Aorta (tissue), 5 donors: ENCODE results near the gene THAP3. TPM values are rescaled to one million over a fixed set of nuclear protein-coding genes. Genes with fewer than 3 reads are reported as not detected.

Experiments used
- ATAC-seq: fragments of 200-7000 bp; cut with Tn5 transposase; one replicate; pipeline ENCODE4 v1.9.1; 2022; ENCODE audit warnings: moderate library complexity; ENCODE audit not compliant: low FRiP score
- DNase-seq, 2 donors: peaks; one replicate each; pipeline ENCODE4 v3.0.0-alpha.2; 2020
- H3K27ac ChIP-seq, 2 donors: one replicate each; pipeline ENCODE4 v1.5.1; 2013; ENCODE audit warnings: low read length in 2 of 2, mild to moderate bottlenecking in 2 of 2, moderate library complexity in 2 of 2, control low read depth in 1 of 2, inconsistent platforms in 1 of 2, low read depth in 1 of 2
- H3K27me3 ChIP-seq, 2 donors: one replicate each; pipeline ENCODE4 v1.6.1; 2013; ENCODE audit warnings: control low read depth in 1 of 2, low read length in 1 of 2, mild to moderate bottlenecking in 1 of 2, moderate library complexity in 1 of 2; ENCODE audit not compliant: insufficient read depth in 2 of 2, control insufficient read depth in 1 of 2
- H3K36me3 ChIP-seq, 2 donors: one replicate each; pipeline ENCODE4 v1.6.1; 2013; ENCODE audit warnings: control low read depth in 1 of 2, low read length in 1 of 2, mild to moderate bottlenecking in 1 of 2; ENCODE audit not compliant: insufficient read depth in 2 of 2, control insufficient read depth in 1 of 2
- H3K4me1 ChIP-seq, 2 donors: one replicate each; pipeline ENCODE4 v1.6.1; 2013; ENCODE audit warnings: low read length in 2 of 2, control low read depth in 1 of 2, mild to moderate bottlenecking in 1 of 2, moderate library complexity in 1 of 2; ENCODE audit not compliant: insufficient read depth in 2 of 2, control insufficient read depth in 1 of 2
- H3K4me3 ChIP-seq, 2 donors: one replicate each; pipeline ENCODE4 v1.5.1; 2013; ENCODE audit warnings: low read length in 2 of 2, control low read depth in 1 of 2, mild to moderate bottlenecking in 1 of 2
- H3K9me3 ChIP-seq: one replicate; pipeline ENCODE4 v1.6.1; 2013; ENCODE audit warnings: mild to moderate bottlenecking, low read length; ENCODE audit not compliant: control insufficient read depth
- WGBS, 2 donors: extraction: QIAGEN DNeasy Blood & Tissue Kit; methylation state at CpG; one replicate each; pipeline ENCODE4 v1.1.7; 2013; 5-methylcytosine and 5-hydroxymethylcytosine counted together
- intact Hi-C, 2 donors: fragments of 100-400 bp; cut with DNase I; formaldehyde crosslinking; loops; one replicate each; pipeline versions ENCODE4 v1.14.2 to v1.15.0; 2022
- polyA plus RNA-seq, 2 donors: library from polyadenylated mRNA; stranded (reverse); fragments of 200-250 nt; gene quantifications; one replicate each; pipeline ENCODE4 v1.2.3, GENCODE V29; 2013
- total RNA-seq, 2 donors: library from RNA; stranded (reverse); fragmentation: NEBNext Ultra II Directional; extraction: Animal tissue kit (Norgen Biotek cat#: 25700); gene quantifications; one replicate each; pipeline ENCODE4 v1.2.1, GENCODE V29; 2021
- donor health status: healthy with polysubstance abuse.
- donor health status: Bipolar disorder and iron deficiency.
- donor health status: DM: no; HTN: no; CAD: no.
- donor health status: DM: no; HTN: no; CAD: no.
- donor health status: DM: yes; HTN: yes; CAD: no.

The THAP3 gene
- total and polyA plus RNA-seq, 4 donors, result 11.0 to 44.1 (median 21.0) TPM

DNA sequence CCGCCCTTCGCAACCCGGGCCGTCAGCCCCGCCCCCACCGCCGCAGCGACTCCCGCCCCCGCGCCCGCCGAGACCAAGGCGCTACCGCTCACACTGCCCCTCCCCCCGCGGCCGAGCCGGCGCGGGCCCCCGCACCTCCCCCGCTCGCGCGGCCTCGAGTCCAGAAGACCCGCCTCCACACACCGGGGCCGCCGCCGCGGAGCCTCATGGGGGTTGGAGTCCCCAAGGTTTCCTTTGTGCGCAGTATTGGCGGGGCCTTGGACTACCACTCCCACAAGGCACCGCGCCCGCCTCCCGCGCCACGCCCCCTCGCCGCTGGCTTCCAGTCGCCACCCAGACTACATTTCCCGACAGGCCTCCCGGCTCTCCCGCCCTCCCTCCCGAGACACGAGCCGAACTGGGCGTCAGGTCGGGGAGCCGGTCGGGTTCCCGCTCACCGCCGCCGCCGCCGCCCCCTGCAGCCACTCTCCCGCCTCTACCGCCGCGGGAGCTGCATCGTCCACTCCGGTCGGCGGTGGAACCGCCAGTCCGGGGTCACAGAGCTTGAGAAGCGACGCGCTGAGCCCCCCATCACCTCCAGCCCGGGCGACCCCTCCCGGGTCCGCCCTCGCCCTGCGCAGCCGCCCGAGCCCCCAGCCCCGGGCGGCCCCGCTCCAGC lies 11.2 kb upstream of the THAP3 start, which contains the start of gene PHF13:
PHF13 (plus strand) TSS at position 371 of the 658 bp plus-strand sequence. CDS start 336 bp downstream, outside the sequence.
- H3K27ac ChIP-seq, result peak within 1 kb of the TSS; percentile 46 to 92
- ATAC-seq, result peak; percentile 99
- H3K4me3 ChIP-seq, result peak within 1 kb of the TSS; percentile 70 to 97
- no peaks in the 10 kb centered on the region for H3K4me1 ChIP-seq
- intact Hi-C loops, result loop anchor here in 1 of 2 donors (1.0 kb wide), 1 partner anchor 10 kb away; no protein-coding TSS in a partner anchor
- peak; percentile 100 for DNase-seq
- H3K9me3 ChIP-seq, result no peaks in the 10 kb centered on the region
- no peaks in the 10 kb centered on the region for H3K36me3 ChIP-seq
- H3K27me3 ChIP-seq, result no peaks in the 10 kb centered on the region
- 0% methylated on average over 41 to 84 of the region's 84 CpGs for WGBS, 2 donors

DNA sequence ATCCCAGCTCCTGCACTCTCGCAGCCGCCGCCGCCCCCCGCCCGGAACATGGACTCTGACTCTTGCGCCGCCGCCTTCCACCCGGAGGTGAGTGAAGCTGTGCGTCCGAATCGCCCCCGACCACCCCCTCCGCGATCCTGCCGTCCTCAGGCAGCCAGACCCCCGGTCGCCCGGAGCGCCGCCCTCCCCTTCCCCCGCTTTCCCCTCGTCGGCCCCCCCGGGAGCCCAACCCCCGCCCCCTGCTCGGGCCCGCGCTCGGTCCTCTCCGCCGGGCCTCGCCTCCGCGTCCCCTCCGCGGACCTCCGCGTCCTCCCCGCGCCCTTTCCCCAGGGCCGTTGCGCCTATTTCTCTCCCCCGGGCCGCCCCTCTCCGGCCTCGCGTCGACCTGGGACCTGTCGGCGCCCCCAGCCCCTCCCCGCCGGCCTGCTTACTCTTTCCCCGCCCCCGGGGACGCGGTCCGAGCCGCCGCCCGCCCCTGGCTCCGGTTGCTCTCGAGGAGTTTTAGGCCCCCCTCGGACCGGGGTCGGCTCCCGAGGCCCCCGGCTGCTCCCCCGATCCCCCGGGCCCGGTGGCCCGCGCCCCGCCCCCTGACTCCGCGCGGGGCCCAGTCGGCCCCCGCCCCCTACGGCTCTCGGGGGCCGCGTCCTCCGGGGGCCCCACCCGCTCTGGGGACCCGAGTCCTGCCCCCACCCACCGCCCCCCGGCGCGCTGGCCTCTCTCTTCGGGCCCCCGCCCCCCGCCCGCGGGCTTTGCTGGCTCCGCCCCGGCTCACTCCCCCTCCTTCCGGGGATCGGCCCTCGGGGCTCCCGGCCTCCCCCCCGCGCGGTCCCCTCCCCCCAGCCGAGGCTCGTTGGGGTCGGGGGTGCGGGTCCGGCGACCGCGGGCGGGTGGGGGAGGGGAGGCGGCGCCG lies 10.4 kb upstream of the THAP3 start:
- no peaks in the 10 kb centered on the region for H3K36me3 ChIP-seq
- peak overlapping the region; percentile 70 to 97 for H3K4me3 ChIP-seq
- H3K27me3 ChIP-seq, result no peaks in the 10 kb centered on the region
- H3K27ac ChIP-seq, result peak overlapping the region; percentile 46 to 62
- DNase-seq (peak; percentile 76 to 91), ATAC-seq (peak; percentile 3)
- H3K4me1 ChIP-seq, result no peaks in the 10 kb centered on the region
- 1% methylated on average over 64 to 117 of the region's 117 CpGs for WGBS, 2 donors
- intact Hi-C loops, result no loop called here
- no peaks in the 10 kb centered on the region for H3K9me3 ChIP-seq

DNA sequence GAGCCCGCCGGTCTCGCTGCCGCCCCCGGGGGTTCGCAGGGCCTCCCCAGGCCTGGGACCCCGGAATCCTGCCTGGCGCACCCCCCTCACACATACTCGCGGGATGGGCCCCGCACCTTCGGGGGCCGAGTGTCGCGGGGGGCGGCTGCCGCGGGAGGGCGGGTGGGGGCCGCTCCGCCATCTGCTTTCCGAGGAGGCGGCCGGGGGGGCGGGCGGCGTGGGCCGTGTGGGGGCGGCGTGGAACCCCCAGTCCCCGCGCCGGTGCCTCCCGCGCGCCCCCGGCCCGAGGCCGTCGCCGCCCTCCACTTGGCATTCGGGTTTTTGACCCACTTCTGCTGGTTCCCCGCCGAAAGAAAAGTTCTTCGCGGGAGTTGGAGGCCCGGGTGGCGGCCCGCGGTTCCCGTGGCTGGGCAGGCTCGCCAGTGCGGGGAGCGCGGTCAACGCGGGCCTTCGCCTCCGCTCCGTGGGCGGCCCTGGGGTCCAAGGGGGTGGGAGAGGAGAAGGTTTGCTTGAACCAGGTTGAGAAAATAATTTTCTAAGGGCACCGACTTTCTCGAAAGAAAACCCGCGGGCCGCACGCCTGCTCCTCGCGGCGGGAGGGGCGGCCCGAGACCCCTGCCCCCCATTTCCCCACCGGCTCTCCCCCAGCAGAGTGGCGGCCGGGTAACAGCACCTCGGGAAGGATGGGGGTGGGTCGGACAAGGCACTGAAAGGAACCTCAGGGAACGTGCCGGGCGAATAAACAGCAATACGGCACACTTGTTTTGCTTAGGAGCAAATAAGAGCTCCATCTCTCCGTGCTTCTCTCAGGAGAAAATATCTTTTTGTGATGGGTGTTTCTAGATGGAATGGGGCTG lies 9.5 kb upstream of the THAP3 start:
- DNase-seq (no peak), ATAC-seq (no peak)
- Histone ChIP-seq H3K4me1 (no peaks in the 10 kb centered on the region), H3K9me3 (no peaks in the 10 kb centered on the region), H3K27ac (peak overlapping the region in 1 of 2 donors; percentile 46), H3K36me3 (peaks cover 0 to 3% of the 10 kb centered on the region in 2 donors), H3K4me3 (peak overlapping the region; percentile 70 to 97), H3K27me3 (no peaks in the 10 kb centered on the region)
- intact Hi-C loops, result no loop called here
- WGBS, 2 donors, result 0 to 1% methylated on average over 45 to 82 of the region's 82 CpGs

DNA sequence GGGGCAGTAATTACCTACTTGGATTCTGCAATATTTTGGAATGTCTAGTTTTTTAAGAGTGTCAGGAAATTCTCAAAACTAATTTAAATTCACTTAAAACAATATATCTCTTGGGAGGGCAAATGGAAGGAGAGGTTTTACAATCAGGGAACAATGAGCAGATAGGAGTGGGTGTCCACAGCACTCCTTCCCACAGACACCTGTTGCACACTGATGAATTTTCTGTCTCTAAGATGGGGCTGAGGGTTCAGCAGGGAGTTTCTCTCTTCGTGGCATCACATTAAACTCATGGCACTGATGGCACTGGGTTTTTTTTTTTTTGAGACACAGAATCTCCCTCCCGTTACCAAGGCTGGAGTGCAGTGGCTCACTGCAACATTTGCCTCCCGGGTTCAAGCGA lies 5.6 kb upstream of the THAP3 start:
- H3K27ac ChIP-seq, result no peak overlapping the region
- no peaks in the 10 kb centered on the region for H3K4me1 ChIP-seq
- peaks cover 0 to 3% of the 10 kb centered on the region in 2 donors for H3K36me3 ChIP-seq
- no peaks in the 10 kb centered on the region for H3K27me3 ChIP-seq
- intact Hi-C loops, result no loop called here
- no peaks in the 10 kb centered on the region for H3K9me3 ChIP-seq
- H3K4me3 ChIP-seq, result no peak overlapping the region
- WGBS, 2 donors, result 86 to 89% methylated on average over 4 of the region's 4 CpGs
- no peak for ATAC-seq
- no peak for DNase-seq

DNA sequence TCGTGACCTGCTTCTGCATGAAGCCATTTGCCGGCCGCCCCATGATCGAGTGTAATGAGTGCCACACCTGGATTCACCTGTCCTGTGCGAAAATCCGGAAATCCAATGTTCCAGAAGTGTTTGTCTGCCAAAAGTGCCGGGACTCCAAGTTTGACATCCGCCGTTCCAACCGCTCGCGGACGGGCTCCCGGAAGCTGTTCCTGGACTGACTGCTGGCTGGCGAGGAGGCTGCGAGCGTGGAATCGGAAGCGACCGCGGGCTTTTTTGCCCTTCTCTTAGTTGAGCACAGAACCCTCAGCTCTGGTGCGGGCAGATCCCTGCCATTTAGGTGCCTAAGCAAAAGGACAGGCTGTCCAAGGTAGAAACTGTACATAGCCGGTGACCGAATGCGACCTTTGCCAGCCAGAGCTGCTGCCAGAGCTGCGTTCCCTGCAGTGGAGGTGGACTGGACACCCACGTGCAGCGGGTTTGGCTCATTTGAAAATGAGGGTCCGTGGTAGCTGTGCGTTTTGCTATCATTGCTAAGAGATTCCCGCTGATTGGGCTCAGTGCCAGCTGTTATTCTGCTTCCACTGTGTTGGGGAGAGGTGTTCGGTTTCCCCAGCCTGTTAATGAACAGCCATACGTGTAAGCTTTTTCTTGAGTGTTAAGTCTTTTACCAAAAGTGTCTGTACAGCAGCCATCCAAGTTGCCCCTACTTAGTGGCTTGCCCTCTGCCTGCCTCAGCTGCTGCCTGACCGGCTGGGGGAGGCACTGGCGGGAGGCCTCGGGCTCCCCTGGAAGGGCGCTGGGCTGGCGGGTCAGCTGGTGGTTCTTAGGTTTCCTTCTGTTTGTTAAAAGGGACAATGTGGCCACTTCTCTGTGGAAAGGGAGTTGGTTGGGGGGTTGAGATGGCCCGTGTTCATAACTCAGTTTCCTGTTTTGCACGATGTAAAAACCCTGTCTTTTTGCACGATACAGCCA lies 3.0 kb upstream of the THAP3 start:
- no peaks in the 10 kb centered on the region for H3K27me3 ChIP-seq
- H3K9me3 ChIP-seq, result no peaks in the 10 kb centered on the region
- 89 to 90% methylated on average over 41 of the region's 41 CpGs for WGBS, 2 donors
- no peak for DNase-seq
- no peaks in the 10 kb centered on the region for H3K4me1 ChIP-seq
- intact Hi-C loops, result no loop called here
- peaks cover 0 to 3% of the 10 kb centered on the region in 2 donors for H3K36me3 ChIP-seq
- H3K27ac ChIP-seq, result no peak overlapping the region
- H3K4me3 ChIP-seq, result no peak overlapping the region
- no peak for ATAC-seq

DNA sequence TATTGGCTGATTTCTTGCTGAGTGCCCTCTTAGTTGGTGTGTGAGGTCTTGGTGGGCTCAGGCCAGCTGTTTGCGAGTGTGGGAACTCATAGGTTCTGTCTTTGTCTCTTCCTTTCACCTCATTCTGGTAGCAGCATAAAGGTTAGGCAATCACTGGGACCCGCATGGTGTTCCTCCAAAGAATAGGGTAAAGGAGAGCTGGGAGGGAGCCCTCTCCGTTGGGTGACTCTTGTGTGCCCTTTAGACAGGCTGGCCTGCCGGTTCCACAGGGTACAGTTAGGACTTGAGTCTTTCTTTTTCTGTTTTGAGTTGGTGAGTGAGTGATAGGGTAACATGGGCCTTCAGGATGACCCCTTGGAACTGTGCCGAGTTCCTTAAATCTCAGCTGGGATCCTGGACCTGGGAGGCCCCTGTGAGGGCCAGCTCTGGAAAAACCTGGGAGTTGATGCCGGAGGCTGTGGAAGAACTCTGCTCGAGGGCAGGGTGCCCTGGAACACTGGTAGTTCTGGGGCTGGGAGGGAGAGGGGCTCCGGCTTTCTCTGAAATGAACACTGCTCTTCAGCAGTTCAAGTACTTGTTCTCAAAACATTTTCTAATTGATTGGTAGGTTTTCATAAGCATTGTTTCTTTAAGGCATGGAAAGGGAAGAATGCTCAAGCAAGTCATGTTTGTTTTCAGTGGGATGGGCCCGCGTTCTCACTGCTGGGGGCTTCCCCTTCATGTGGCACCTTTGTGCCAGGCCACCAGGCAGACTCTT lies 2.1 kb upstream of the THAP3 start:
- WGBS, 2 donors, result 81 to 84% methylated on average over 10 of the region's 10 CpGs
- peaks cover 0 to 3% of the 10 kb centered on the region in 2 donors for H3K36me3 ChIP-seq
- intact Hi-C loops, result no loop called here
- no peak overlapping the region for H3K27ac ChIP-seq
- H3K9me3 ChIP-seq, result no peaks in the 10 kb centered on the region
- ATAC-seq (no peak), DNase-seq (no peak)
- H3K27me3 ChIP-seq, result no peaks in the 10 kb centered on the region
- H3K4me1 ChIP-seq, result no peaks in the 10 kb centered on the region
- H3K4me3 ChIP-seq, result no peak overlapping the region

DNA sequence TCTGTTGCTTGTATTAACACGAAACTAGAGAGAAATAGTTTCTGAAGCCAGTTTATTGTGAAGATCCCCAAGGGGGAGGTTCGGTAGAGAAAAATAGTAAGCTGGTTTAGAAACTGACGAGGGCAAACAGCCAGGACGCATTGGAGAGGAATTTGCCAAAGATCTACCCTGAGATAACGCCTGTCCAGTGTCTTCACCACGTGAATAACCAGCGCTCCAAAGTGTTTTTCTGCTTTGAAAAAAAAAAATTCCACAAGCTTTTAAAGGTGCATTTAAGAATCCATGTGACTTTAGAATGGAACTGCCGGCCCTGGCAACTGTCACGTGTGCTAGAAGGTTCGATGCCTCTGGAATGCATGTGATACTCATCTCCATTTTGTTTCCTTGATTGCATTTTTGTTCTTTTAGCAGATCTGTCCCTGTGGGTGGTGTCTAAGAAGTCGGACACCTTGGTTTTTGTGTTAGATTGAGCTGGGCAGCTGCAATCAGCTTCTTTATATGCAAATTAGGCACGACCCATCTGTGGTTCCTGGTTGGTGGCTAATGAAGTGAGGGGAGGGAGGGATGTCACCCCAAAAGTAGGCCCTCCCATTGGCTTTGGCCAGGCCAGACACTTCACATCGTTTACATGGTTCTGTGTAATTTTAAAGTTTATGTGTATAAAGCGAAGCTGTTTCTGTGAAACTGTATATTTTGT lies 1.3 kb upstream of the THAP3 start:
- intact Hi-C loops, result no loop called here
- no peaks in the 10 kb centered on the region for H3K9me3 ChIP-seq
- no peaks in the 10 kb centered on the region for H3K4me1 ChIP-seq
- ATAC-seq (no peak), DNase-seq (no peak)
- peaks cover 0 to 3% of the 10 kb centered on the region in 2 donors for H3K36me3 ChIP-seq
- no peaks in the 10 kb centered on the region for H3K27me3 ChIP-seq
- no peak overlapping the region for H3K4me3 ChIP-seq
- H3K27ac ChIP-seq, result no peak overlapping the region
- WGBS, 2 donors, result 80 to 81% methylated on average over 14 of the region's 14 CpGs
